Endothelial cell of umbilical vein (primary cell): ENCODE measurements around the gene LRRC28. TPM values are rescaled to one million over a fixed set of nuclear protein-coding genes. Genes with fewer than 3 reads are reported as not detected.

Experiments
- BruUV-seq: library from RNA; stranded (reverse); fragments of 400-500 nt; replicated peaks from 2 replicates; lab custom pipeline; 2021; lab: Mats Ljungman, UMichigan
- CTCF ChIA-PET: fragments of 300-600, 350-600 bp; sonication (Branson Sonifier 250); formaldehyde crosslinking; loops from one replicate; lab custom pipeline; 2021; ENCODE audit warnings: antibody characterized with exemption, inconsistent platforms; lab: Charles Lee
- POLR2A ChIA-PET: fragments of 300-600, 350-600 bp; sonication (Branson Sonifier 250); formaldehyde crosslinking; loops from one replicate; lab custom pipeline; 2021; ENCODE audit warnings: antibody characterized with exemption, inconsistent platforms; lab: Charles Lee
- DNase-seq: peaks from one replicate; pipeline ENCODE4 v3.0.0-alpha.2; 2011; ENCODE audit warnings: low read depth, low spot score
- FAIRE-seq: peaks from 2 replicates; lab custom pipeline; 2011; peaks lifted over from hg19 to GRCh38; lab: Jason Lieb, UNC
- H2AFZ ChIP-seq: 2 replicates; pipeline ENCODE4 v1.6.0; 2012; ENCODE audit warnings: low read depth, low read length, control low read depth, inconsistent platforms
- H3K27ac ChIP-seq: 2 replicates; pipeline ENCODE4 v1.5.1; 2011; ENCODE audit warnings: low read depth, mild to moderate bottlenecking, control low read depth, low read length, moderate library complexity; ENCODE audit not compliant: insufficient read depth
- H3K27me3 ChIP-seq, 2 experiments: 2 replicates each; pipeline versions ENCODE4 v1.6.0 to v1.6.1; 2011; ENCODE audit warnings: low read length in 2 of 2, mixed read lengths in 1 of 2; ENCODE audit not compliant: control insufficient read depth in 2 of 2, insufficient read depth in 2 of 2
- H3K36me3 ChIP-seq, 2 experiments: 2 replicates in 1 of 2; 3 replicates in 1 of 2; pipeline ENCODE4 v1.5.1; 2011; ENCODE audit warnings: low read length in 2 of 2, mild to moderate bottlenecking in 1 of 2, moderate library complexity in 1 of 2; ENCODE audit not compliant: control insufficient read depth in 2 of 2, insufficient read depth in 2 of 2; ENCODE audit errors: extremely low read depth in 1 of 2
- H3K4me1 ChIP-seq: 3 replicates; pipeline ENCODE4 v1.5.1; 2011; ENCODE audit warnings: mild to moderate bottlenecking, low read length; ENCODE audit not compliant: control insufficient read depth, insufficient read depth; ENCODE audit errors: extremely low read depth
- H3K4me2 ChIP-seq: 2 replicates; pipeline ENCODE4 v1.6.1; 2011; ENCODE audit warnings: low read length, control low read depth, mixed read lengths; ENCODE audit not compliant: insufficient read depth
- H3K4me3 ChIP-seq, 3 experiments: fragments of 200-600 bp in 1 of 3; sonication (generic), shearing (Covaris generic) in 1 of 3; replicated peaks in 1 of 3; 2 replicates each; pipeline ENCODE4 v1.5.1; 2011 to 2016; ENCODE audit warnings: control low read depth in 3 of 3, low read length in 3 of 3, mild to moderate bottlenecking in 2 of 3, inconsistent platforms in 1 of 3, low read depth in 1 of 3, moderate library complexity in 1 of 3; ENCODE audit not compliant: insufficient read depth in 1 of 3
- H3K79me2 ChIP-seq: 2 replicates; pipeline ENCODE4 v1.6.0; 2012; ENCODE audit warnings: low read length, inconsistent platforms; ENCODE audit not compliant: control insufficient read depth, insufficient read depth
- H3K9ac ChIP-seq: replicated peaks from 2 replicates; pipeline ENCODE3; 2011; ENCODE audit warnings: low read length, control low read depth; ENCODE audit not compliant: insufficient read depth; ENCODE audit errors: extremely low read depth
- H3K9me1 ChIP-seq: replicated peaks from 3 replicates; pipeline ENCODE4 v1.6.0; 2011; ENCODE audit warnings: mild to moderate bottlenecking, low read length; ENCODE audit not compliant: control insufficient read depth, insufficient read depth; ENCODE audit errors: extremely low read depth
- H3K9me3 ChIP-seq: replicated peaks from 2 replicates; pipeline ENCODE4 v1.5.1; 2012; ENCODE audit warnings: low read length, inconsistent platforms; ENCODE audit not compliant: control insufficient read depth, insufficient read depth
- H4K20me1 ChIP-seq: replicated peaks from 2 replicates; pipeline ENCODE3; 2011; ENCODE audit warnings: mild to moderate bottlenecking, low read length; ENCODE audit not compliant: control insufficient read depth, insufficient read depth; ENCODE audit errors: extremely low read depth
- EZH2 ChIP-seq: IDR thresholded peaks from 2 replicates; pipeline ENCODE4 v1.6.1; 2012; ENCODE audit warnings: borderline replicate concordance, low read depth, mild to moderate bottlenecking, moderate library complexity, low read length, inconsistent platforms; ENCODE audit not compliant: severe bottlenecking
- JUN ChIP-seq: IDR thresholded peaks from 2 replicates; pipeline ENCODE4 v1.6.1; 2011; ENCODE audit warnings: borderline replicate concordance, low read depth; ENCODE audit not compliant: insufficient read length, insufficient read depth
- MYC ChIP-seq: IDR thresholded peaks from one replicate; pipeline ENCODE4 v1.6.1; 2011; ENCODE audit warnings: mild to moderate bottlenecking, low read depth, low read length
- dilution Hi-C: fragments of 300-500 bp; cut with MboI; formaldehyde crosslinking; loops from one replicate; pipeline ENCODE4 v1.15.0; 2019; ENCODE audit warnings: low sequenced_read_pairs; ENCODE audit not compliant: extremely low pct_ligation_motif_present
- intact Hi-C: fragments of 100-400 bp; cut with micrococcal nuclease; formaldehyde crosslinking; loops from one replicate; pipeline ENCODE4 v1.10.0; 2022
- polyA plus RNA-seq, 4 experiments: library from polyadenylated mRNA; depleted of rRNA in 3 of 4; stranded (reverse) in 3 of 4; unstranded in 1 of 4; fragments of >200 nt; gene quantifications; 2 replicates each; pipeline versions ENCODE4 v1.2.1 to v1.2.3, GENCODE V29; 2011 to 2012; ENCODE audit warnings: missing spikeins in 1 of 4
- total RNA-seq: library from RNA; stranded (reverse); gene quantifications from 2 replicates; pipeline ENCODE4 v1.2.3, GENCODE V29; 2021

Gene LRRC28
- total and polyA plus RNA-seq, 2 donors (not counting 3 experiments of a cell fraction or from before 2014, with no cell fraction given): 19.6 to 26.7 TPM

DNA sequence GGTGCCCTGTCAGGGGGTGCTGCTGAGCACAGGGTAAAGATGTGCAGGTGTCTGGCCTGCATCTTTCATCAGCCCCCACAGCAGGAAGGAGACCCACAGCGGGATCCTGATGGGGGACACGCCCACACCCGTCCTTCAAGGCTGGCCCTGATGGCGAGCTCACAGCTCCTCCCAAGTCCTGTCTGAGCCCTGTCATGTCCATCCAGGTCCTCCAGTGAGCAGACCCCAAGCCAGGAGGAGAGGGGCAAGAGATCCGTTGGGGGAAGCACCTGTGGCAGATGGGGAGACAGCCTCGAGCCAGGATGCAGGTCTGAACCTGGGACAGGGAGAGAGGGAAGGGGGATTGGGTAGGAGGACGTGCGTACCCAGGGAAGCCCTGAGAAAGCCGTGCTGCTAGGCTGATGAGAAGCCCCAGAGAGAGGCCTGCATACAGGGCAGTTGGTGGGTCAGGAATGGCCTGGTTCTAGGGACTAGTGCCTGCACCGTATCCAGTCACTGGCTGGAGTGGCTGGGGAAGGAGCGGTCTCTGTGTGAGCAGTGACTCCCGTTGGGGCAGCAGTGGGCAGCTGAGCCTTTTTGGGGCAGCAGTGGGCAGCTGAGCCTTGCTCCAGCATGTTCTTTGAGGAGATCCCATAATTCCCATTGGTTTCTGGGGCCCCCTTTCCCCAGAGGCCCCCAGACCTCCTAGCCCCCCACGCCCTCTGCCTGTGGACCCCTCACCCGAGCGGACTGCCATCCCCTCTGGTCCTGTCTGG is 181.2 kb downstream of the LRRC28 start:
- no TSS peak for BruUV-seq
- H3K27me3 ChIP-seq: no peaks in the 10 kb centered on the region
- H2AFZ ChIP-seq: no peak overlapping the region
- no peaks in the 10 kb centered on the region for H3K79me2 ChIP-seq
- H3K4me1 ChIP-seq: peaks cover 2% of the 10 kb centered on the region
- ChIA-PET POLR2A (no interaction called here), CTCF (interaction anchor here (0.5 to 0.8 kb wide), 2 partner anchors 23 to 329 kb away, joined by 3 read pairs; no protein-coding TSS in a partner anchor)
- no peak overlapping the region for H3K9ac ChIP-seq
- no peak overlapping the region for H3K27ac ChIP-seq
- dilution Hi-C loops: no loop called here
- intact Hi-C loops: no loop called here
- TF ChIP-seq JUN (no peak), MYC (no peak)
- no peaks in the 10 kb centered on the region for H3K9me3 ChIP-seq
- H3K9me1 ChIP-seq: no peaks in the 10 kb centered on the region
- H3K36me3 ChIP-seq: no peaks in the 10 kb centered on the region
- no peaks in the 10 kb centered on the region for H4K20me1 ChIP-seq
- no peak overlapping the region for H3K4me2 ChIP-seq
- DNase-seq (no peak), FAIRE-seq (no peak)
- H3K4me3 ChIP-seq: no peak overlapping the region

DNA sequence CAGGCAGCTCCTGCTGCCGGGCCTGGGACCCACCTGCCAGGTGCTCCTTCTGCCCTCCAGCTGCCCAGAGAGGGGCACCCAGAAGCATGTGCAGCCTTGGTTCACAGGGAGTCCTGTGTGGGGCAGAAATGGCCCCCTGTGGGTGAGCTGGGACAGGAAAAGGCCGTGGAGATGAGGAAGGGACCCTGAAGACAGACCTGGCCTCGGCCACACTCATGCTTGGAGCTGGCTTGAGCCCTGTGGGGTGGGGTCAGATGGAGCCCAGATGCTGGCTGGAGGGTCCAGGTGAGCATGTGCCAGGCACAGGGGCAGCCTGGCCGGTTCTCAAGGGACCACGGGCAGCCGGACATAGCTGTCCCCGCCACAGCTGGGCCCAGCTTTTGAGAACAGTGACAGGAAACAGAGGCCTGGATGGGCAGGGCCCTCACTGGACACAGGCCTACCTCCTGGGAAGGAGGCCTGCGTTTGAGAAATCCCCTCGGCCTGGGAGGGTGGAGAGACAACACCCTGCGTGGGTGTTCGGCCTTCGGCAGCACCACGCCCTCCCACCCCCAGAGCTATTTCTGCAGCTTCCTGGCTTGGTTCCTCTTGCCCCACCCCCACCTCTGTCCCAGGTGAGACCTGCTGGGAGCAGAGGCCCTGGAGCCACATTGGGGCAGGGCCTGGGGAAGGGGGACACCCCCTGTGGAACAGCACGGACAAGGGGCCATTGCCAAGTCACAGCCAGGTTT is 181.9 kb downstream of the LRRC28 start:
- Histone ChIP-seq H3K79me2 (no peaks in the 10 kb centered on the region), H3K9ac (no peak overlapping the region), H3K4me3 (no peak overlapping the region), H3K27ac (no peak overlapping the region), H3K36me3 (no peaks in the 10 kb centered on the region), H3K9me1 (no peaks in the 10 kb centered on the region), H4K20me1 (no peaks in the 10 kb centered on the region), H3K9me3 (no peaks in the 10 kb centered on the region), H3K27me3 (no peaks in the 10 kb centered on the region), H3K4me2 (no peak overlapping the region), H3K4me1 (peaks cover 2% of the 10 kb centered on the region), H2AFZ (no peak overlapping the region)
- TF ChIP-seq EZH2: no peak
- BruUV-seq: no TSS peak
- dilution Hi-C loops (no loop called here), intact Hi-C loops (no loop called here)
- DNase-seq (no peak), FAIRE-seq (no peak)
- POLR2A ChIA-PET: no interaction called here
- CTCF ChIA-PET: interaction anchor here (0.5 kb wide), 1 partner anchor 329 kb away, joined by 3 read pairs; no protein-coding TSS in a partner anchor
